A549 (cell line): ENCODE measurements around the gene ZNF732.

Experiments
- EP300 ChIP-seq, 2 experiments: fragments of >200 bp; sonication (Bioruptor Twin); formaldehyde crosslinking; IDR thresholded peaks; 2 replicates in 1 of 2; 3 replicates in 1 of 2; pipeline ENCODE4 v1.6.1; 2016 to 2017
- HES2 ChIP-seq: fragments of >200 bp; sonication (Bioruptor Twin); formaldehyde crosslinking; IDR thresholded peaks from 2 replicates; pipeline ENCODE4 v1.6.1; 2016
- JUNB ChIP-seq: fragments of >200 bp; sonication (Bioruptor Twin); formaldehyde crosslinking; IDR thresholded peaks from 2 replicates; pipeline ENCODE4 v1.6.1; 2016
- MAX ChIP-seq: IDR thresholded peaks from 2 replicates; pipeline ENCODE4 v1.6.1; 2012
- POLR2A ChIP-seq: IDR thresholded peaks from 2 replicates; pipeline ENCODE4 v1.6.1; 2012; ENCODE audit warnings: mild to moderate bottlenecking, low read length
- RAD21 ChIP-seq, 2 experiments: fragments of >200 bp in 1 of 2; sonication (Bioruptor Twin) in 1 of 2; formaldehyde crosslinking in 1 of 2; IDR thresholded peaks in 1 of 2; conservative IDR thresholded peaks in 1 of 2; 2 replicates in 1 of 2; 3 replicates in 1 of 2; pipeline ENCODE4 v1.6.1; 2012 to 2018; ENCODE audit warnings: inconsistent platforms in 1 of 2
- TF ChIP-seq, protein P1 (sequence below): fragments of >200 bp; sonication (Bioruptor Twin); formaldehyde crosslinking; IDR thresholded peaks from 3 replicates; pipeline ENCODE4 v1.5.1; 2016

DNA sequence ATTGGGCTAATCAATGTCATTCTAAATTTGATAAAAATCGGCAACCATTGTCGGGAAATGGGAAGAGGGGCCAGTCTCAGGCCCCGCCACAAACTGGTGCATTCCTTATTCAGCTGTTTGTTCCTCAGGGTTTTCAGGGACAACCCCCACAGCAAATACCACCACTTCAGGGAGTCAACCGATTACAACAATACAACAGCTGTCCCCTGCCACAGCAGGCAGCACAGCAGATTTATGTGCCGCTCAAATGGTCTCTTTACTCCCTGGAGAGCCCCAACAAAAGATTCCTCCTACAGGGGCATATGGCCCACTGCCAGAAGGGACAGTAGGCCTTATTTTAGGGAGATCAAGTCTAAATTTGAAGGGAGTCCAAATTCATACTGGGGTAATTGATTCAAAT, 61.8 kb downstream of the ZNF732 start:
- TF ChIP-seq HES2 (no peak), RAD21 (conservative IDR thresholded peaks at IDR 0.05 in 1 of 2, IDR thresholded peaks at IDR 0.05 in 1 of 2) (no peak), JUNB (no peak), POLR2A (no peak), EP300 (IDR thresholded peaks at IDR 0.05) (no peak), MAX (no peak)
- TF ChIP-seq, protein P1, sequence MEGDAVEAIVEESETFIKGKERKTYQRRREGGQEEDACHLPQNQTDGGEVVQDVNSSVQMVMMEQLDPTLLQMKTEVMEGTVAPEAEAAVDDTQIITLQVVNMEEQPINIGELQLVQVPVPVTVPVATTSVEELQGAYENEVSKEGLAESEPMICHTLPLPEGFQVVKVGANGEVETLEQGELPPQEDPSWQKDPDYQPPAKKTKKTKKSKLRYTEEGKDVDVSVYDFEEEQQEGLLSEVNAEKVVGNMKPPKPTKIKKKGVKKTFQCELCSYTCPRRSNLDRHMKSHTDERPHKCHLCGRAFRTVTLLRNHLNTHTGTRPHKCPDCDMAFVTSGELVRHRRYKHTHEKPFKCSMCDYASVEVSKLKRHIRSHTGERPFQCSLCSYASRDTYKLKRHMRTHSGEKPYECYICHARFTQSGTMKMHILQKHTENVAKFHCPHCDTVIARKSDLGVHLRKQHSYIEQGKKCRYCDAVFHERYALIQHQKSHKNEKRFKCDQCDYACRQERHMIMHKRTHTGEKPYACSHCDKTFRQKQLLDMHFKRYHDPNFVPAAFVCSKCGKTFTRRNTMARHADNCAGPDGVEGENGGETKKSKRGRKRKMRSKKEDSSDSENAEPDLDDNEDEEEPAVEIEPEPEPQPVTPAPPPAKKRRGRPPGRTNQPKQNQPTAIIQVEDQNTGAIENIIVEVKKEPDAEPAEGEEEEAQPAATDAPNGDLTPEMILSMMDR, result no peak
